ENCODE data around the gene ADCY3. TPM values are rescaled to one million over a fixed set of nuclear protein-coding genes. Genes with fewer than 3 reads are reported as not detected.

The ADCY3 gene
- total and polyA plus RNA-seq, 9 of the 15 experiments (the other 6 are each of a cell fraction or from before 2014, with no cell fraction given) = 1.5 to 54.8 (median 26.3) TPM

DNA sequence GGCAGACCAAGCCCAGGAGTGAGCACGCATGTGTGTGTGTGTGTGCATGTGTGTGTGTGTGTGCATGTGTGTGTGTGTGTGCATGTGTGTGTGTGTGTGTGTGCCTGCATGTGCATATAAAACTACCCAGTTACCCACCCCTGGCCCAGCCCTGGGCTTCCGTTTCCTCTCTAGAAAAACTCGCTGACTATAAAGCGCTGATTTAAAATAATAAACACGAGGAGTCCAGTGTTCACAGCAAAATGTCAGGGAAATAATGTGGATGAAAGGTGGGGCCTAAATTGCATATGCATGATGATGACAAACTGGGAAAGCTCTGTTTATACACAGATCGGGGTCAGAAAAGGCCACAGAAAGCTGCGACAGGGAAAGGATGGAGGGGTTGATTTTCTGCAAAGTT lies 7.5 kb downstream of the ADCY3 start:
- intact Hi-C loops (cut with micrococcal nuclease) (no loop called here), in situ Hi-C loops (cut with MboI) (no loop called here)
- H3K27ac ChIP-seq (ENCODE audit: extremely low read depth, low read depth, low read length) = no peak overlapping the region
- no TSS peak for BruUV-seq (replicated peaks)
- DNase-seq (ENCODE audit: extremely low read depth in 1 of 4, low spot score in 3 of 4) (no peak), ATAC-seq (no peak), FAIRE-seq (no peak)
- H3K9ac ChIP-seq (ENCODE audit: insufficient read depth in 1 of 2, low read depth in 2 of 2, low read length in 2 of 2) = no peak overlapping the region
- H3K27me3 ChIP-seq (ENCODE audit: control insufficient read depth in 2 of 2, insufficient read depth in 2 of 2, low read length in 2 of 2) = no peaks in the 10 kb centered on the region
- no peak overlapping the region for H3K4me2 ChIP-seq (ENCODE audit: insufficient read depth, low read length)
- 93% methylated on average over 7 of the region's 7 CpGs for WGBS (ENCODE audit: insufficient coverage, low coverage, missing lambda C conversion rate)
- ChIA-PET POLR2A (no interaction called here), CTCF (ENCODE audit: low intra/inter-chr PET ratio) (no interaction called here)
- peaks cover 16% of the 10 kb centered on the region for H3K79me2 ChIP-seq (ENCODE audit: control insufficient read depth, insufficient read depth, low read length)
- H3K4me1 ChIP-seq (replicated peaks in 1 of 2; ENCODE audit: control insufficient read depth in 2 of 2, insufficient read depth in 2 of 2, low read length in 2 of 2) = peaks cover 8 to 15% of the 10 kb centered on the region in 2 experiments; a peak in 3 of 5 replicates
- peaks cover 5% of the 10 kb centered on the region for H3K9me3 ChIP-seq (replicated peaks; ENCODE audit: control insufficient read depth, insufficient read depth, low read depth, low read length)
- TF ChIP-seq L3MBTL2 (IDR thresholded peaks at IDR 0.05) (no peak), XRCC3 (IDR thresholded peaks at IDR 0.05) (no peak), RNF2 (IDR thresholded peaks at IDR 0.05) (no peak), CBFA2T3 (IDR thresholded peaks at IDR 0.05) (no peak), NR2F6 (CRISPR knock-in tag; IDR thresholded peaks at IDR 0.05) (no peak)
- peaks cover 7% of the 10 kb centered on the region for H3K9me1 ChIP-seq (ENCODE audit: control insufficient read depth, insufficient read depth, low read length)
- H2AFZ ChIP-seq (ENCODE audit: low read depth, low read length) = no peak overlapping the region
- H3K36me3 ChIP-seq (ENCODE audit: control insufficient read depth, insufficient read depth, low read length) = peaks cover 56% of the 10 kb centered on the region; the same call in 2 of the 3 replicates
- H3K4me3 ChIP-seq = no peak overlapping the region
- H4K20me1 ChIP-seq (replicated peaks; ENCODE audit: control insufficient read depth, insufficient read depth, low read length) = peaks cover 7% of the 10 kb centered on the region

DNA sequence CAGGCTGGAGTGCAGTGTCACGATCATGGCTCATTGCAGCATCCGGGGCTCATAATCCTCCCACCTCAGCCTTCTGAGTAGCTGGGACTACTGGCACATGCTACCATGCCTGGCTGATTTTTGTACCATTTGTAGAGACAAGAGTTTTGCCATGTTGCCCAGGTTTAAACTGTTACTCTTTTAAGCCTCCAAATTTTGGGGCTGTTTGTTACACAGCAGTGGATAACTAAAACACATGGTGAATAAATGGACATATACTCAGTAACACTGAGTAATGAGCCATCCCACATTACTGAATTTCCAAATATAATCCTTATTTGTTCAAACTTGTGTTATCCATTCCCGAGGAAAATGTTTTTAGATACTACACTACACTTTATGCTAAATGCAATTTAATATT lies 9.8 kb downstream of the ADCY3 start:
- Histone ChIP-seq H3K27me3 (ENCODE audit: control insufficient read depth in 2 of 2, insufficient read depth in 2 of 2, low read length in 2 of 2) (no peaks in the 10 kb centered on the region), H3K36me3 (ENCODE audit: control insufficient read depth, insufficient read depth, low read length) (peaks cover 47% of the 10 kb centered on the region; the same call in 2 of the 3 replicates), H2AFZ (ENCODE audit: low read depth, low read length) (no peak overlapping the region), H3K27ac (ENCODE audit: extremely low read depth, low read depth, low read length) (no peak overlapping the region), H3K9me1 (ENCODE audit: control insufficient read depth, insufficient read depth, low read length) (no peaks in the 10 kb centered on the region), H3K9me3 (replicated peaks; ENCODE audit: control insufficient read depth, insufficient read depth, low read depth, low read length) (peaks cover 5% of the 10 kb centered on the region), H3K9ac (ENCODE audit: insufficient read depth in 1 of 2, low read depth in 2 of 2, low read length in 2 of 2) (no peak overlapping the region), H4K20me1 (replicated peaks; ENCODE audit: control insufficient read depth, insufficient read depth, low read length) (no peaks in the 10 kb centered on the region; the same call in 1 of the 2 replicates), H3K4me2 (ENCODE audit: insufficient read depth, low read length) (no peak overlapping the region), H3K4me3 (no peak overlapping the region), H3K4me1 (replicated peaks in 1 of 2; ENCODE audit: control insufficient read depth in 2 of 2, insufficient read depth in 2 of 2, low read length in 2 of 2) (peaks cover 0 to 6% of the 10 kb centered on the region in 2 experiments; a peak in 1 of 5 replicates), H3K79me2 (ENCODE audit: control insufficient read depth, insufficient read depth, low read length) (peaks cover 9% of the 10 kb centered on the region; the same call in 2 of the 3 replicates)
- intact Hi-C loops (cut with micrococcal nuclease) = no loop called here
- BruUV-seq (replicated peaks) = no TSS peak
- ATAC-seq (no peak), FAIRE-seq (peak; percentile 6), DNase-seq (ENCODE audit: extremely low read depth in 1 of 4, low spot score in 3 of 4) (no peak)
- in situ Hi-C loops (cut with MboI) = no loop called here
- CTCF ChIA-PET (ENCODE audit: low intra/inter-chr PET ratio) = no interaction called here
- 98% methylated on average over 3 of the region's 3 CpGs for WGBS (ENCODE audit: insufficient coverage, low coverage, missing lambda C conversion rate)
- POLR2A ChIA-PET = no interaction called here
- no peak for TF ChIP-seq JUND (IDR thresholded peaks at IDR 0.05; ENCODE audit: borderline replicate concordance, low read depth, low read length)
- no peak for TF ChIP-seq JUND (tag; IDR thresholded peaks at IDR 0.05; ENCODE audit: borderline replicate concordance, low read depth, low read length)
- peak; percentile 37; the same call in 1 of the 2 replicates for TF ChIP-seq BCOR (IDR thresholded peaks at IDR 0.05)
- TF ChIP-seq RBM25 (IDR thresholded peaks at IDR 0.05; ENCODE audit: low read depth, low read length, severe bottlenecking) = peak; percentile 46
